ENCODE results near the gene ROR2.

Gene ROR2

GRCh38 chr9:91606255-91606995, 343.6 kb downstream of the ROR2 start:
- in situ Hi-C loops (cut with MboI; ENCODE audit: low sequenced_read_pairs), result no loop called here

GRCh38 chr9:91604451-91605179, 345.4 kb downstream of the ROR2 start:
- in situ Hi-C loops (cut with MboI; ENCODE audit: low sequenced_read_pairs), result no loop called here

DNA sequence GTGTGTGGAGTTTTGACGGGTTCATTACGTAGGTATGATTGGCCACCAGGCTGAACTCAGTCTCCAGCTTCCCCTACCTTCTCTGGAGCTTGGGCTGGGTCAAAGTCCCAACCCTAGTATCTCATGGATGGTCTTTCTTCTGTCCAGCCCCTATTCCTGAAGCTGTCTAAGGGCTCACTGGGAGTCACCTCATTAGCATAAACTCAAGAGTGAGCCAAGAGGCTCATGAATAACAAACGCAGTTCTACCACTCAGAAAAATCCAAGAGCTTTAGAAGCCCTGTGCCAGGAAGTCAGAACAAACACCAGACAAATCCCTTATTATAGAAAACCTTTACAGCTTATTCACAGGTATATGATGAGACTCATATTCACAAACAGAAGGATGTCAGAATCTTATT, 346.1 kb downstream of the ROR2 start:
- in situ Hi-C loops (cut with MboI; ENCODE audit: low sequenced_read_pairs), result no loop called here

DNA sequence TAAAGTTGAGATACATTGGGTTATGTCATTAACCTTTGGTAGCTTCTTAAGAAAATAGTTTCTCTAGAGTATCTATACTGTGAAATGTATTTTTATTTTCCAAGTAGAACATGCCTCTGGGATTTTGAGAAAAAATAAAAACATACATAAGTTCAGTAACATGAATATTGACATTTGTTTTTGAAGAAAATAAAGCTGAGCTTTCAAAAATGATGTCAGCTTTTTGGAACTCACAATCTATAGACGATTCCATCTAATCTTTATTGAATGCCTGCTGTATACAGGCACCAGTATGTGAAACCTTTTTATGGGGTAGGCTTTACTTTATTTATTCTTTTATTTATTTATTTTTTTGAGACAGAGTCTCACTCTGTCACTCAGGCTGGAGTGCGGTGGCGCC, 350.5 kb downstream of the ROR2 start:
- in situ Hi-C loops (cut with MboI; ENCODE audit: low sequenced_read_pairs), result no loop called here

GRCh38 chr9:91591627-91592026, 358.4 kb downstream of the ROR2 start:
- in situ Hi-C loops (cut with MboI; ENCODE audit: low sequenced_read_pairs), result no loop called here

- in situ Hi-C loops (cut with MboI; ENCODE audit: low sequenced_read_pairs), result no loop called here
Measured at GRCh38 chr9:91589101-91589553, 360.9 kb downstream of the ROR2 start.

GRCh38 chr9:91586282-91586681, 363.7 kb downstream of the ROR2 start:
- in situ Hi-C loops (cut with MboI; ENCODE audit: low sequenced_read_pairs), result no loop called here

GRCh38 chr9:91583966-91584365, 366.1 kb downstream of the ROR2 start:
- in situ Hi-C loops (cut with MboI; ENCODE audit: low sequenced_read_pairs), result no loop called here

- in situ Hi-C loops (cut with MboI; ENCODE audit: low sequenced_read_pairs), result no loop called here
Measured at GRCh38 chr9:91583161-91583875, 366.7 kb downstream of the ROR2 start.

GRCh38 chr9:91582181-91582580, 367.8 kb downstream of the ROR2 start:
- in situ Hi-C loops (cut with MboI; ENCODE audit: low sequenced_read_pairs), result no loop called here

GRCh38 chr9:91580136-91580535, 369.9 kb downstream of the ROR2 start:
- in situ Hi-C loops (cut with MboI; ENCODE audit: low sequenced_read_pairs), result no loop called here

GRCh38 chr9:91578911-91579310, 371.1 kb downstream of the ROR2 start:
- in situ Hi-C loops (cut with MboI; ENCODE audit: low sequenced_read_pairs), result no loop called here

DNA sequence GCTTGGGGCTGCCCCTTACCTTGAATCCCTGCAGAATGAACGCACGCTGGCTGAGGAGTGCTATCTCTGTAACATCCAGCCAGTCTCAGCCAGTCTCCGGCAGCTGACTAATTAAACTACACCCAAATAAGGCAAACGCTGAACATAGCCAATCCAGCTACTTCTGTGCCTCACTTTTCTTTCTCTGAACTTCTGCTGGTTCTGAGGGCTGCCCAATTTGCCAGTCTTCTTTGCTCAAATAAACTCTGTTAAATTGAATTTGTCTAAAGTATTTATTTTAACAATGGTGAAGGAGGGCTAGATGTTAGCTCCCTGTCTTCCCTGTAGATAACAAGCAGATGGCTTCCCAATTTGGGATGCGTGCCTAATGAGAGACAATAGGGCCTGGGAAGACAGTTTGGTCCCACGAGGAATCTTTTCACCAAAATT, 372.4 kb downstream of the ROR2 start:
- in situ Hi-C loops (cut with MboI; ENCODE audit: low sequenced_read_pairs), result no loop called here

- in situ Hi-C loops (cut with MboI; ENCODE audit: low sequenced_read_pairs), result no loop called here
Measured at GRCh38 chr9:91572811-91573210, 377.2 kb downstream of the ROR2 start.

GRCh38 chr9:91572044-91572443, 378.0 kb downstream of the ROR2 start:
- in situ Hi-C loops (cut with MboI; ENCODE audit: low sequenced_read_pairs), result no loop called here

DNA sequence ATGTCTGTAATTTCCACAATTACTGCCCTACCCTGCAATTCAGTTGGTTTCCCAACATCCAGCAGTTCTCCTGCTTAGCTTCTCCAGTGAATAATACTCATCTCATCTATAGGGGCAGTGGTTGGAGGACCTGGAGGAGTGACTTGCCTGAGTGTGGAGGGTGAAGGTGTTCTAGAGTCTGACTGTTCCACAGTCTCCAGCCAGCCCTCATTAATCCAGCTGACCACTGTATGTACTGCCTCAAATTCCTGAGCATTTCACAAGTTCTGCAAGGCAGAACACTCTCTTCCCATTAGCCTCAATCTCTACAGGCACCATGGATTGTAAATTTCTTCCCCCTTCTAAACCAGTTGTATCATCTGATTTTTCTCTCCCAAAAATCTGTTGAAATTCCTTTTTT, 379.0 kb downstream of the ROR2 start:
- in situ Hi-C loops (cut with MboI; ENCODE audit: low sequenced_read_pairs), result no loop called here

DNA sequence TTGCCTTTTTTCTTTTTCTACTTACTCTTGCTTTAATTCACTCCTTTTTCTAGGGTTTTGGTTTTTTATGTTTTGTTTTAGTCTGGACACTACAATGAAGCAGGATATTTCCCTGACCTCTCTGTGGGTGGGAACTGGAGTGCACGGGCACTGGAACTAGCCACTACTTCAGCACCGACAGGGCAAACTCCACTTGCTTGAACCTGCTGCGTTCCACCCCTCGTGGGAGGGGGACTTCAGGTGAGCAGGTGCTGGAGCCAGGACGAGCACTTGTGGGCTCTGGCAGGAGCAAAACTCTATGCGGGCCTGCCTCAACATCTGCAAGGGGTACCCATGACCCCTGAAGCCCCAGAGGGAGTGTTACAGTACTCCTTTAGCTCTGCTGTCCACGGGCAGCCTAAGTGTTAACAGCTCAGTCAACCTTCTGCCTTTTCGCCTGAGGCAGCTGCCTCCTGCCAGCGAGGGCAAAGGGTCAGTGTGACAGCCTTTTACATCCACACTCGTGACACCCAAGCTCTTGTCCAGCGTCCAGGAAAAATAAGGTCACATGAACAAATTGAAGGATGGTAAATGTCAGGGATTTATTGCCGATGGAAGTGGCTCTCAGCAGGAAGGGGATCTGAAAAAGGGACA, 382.3 kb downstream of the ROR2 start:
- in situ Hi-C loops (cut with MboI; ENCODE audit: low sequenced_read_pairs), result no loop called here

GRCh38 chr9:91564081-91564670, 385.9 kb downstream of the ROR2 start:
- in situ Hi-C loops (cut with MboI; ENCODE audit: low sequenced_read_pairs), result no loop called here

DNA sequence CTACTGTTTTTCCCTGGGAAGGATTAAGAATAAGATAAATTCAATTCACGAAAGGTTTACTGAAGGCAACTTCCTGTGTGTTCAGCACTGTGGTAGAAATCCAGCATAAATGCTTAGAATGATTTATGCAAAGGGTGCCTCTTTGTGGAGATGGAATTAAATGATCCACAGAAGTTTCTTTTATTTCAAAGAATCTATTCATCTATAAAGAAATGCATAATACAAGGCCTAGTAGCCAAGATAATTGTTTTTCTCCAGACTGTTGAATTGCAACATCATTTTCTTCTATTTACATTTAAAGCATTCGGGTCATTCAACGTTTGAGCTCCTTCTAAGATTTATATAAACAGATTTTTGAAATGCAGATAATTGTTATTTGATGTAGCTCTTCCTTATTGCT, 387.6 kb downstream of the ROR2 start:
- in situ Hi-C loops (cut with MboI; ENCODE audit: low sequenced_read_pairs), result no loop called here

- in situ Hi-C loops (cut with MboI; ENCODE audit: low sequenced_read_pairs), result no loop called here
Measured at GRCh38 chr9:91560301-91560700, 389.7 kb downstream of the ROR2 start.

DNA sequence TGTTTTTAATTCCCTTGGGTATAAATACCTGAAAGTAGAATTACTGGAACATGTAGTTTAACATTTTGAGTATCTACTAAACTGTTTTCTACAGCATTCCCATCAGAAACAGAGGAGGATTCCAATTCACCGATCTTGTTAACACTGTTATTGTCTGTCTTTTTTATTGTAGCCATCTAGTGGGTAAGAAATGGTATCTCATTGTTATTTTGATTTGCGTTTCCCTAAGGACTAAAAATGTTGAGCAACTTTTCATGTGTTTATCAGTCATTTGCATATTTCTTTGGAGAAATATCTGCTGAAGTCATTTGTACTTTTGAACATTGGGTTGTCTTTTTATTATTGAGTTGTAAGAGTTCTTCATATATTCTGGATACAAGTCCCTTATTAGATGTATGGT, 391.1 kb downstream of the ROR2 start:
- in situ Hi-C loops (cut with MboI; ENCODE audit: low sequenced_read_pairs), result no loop called here
